ENCODE results near the gene KLC1.
"Not testable (repeated sequence)": the region's sequence is repeated elsewhere in the genome, so short reads cannot be mapped to it uniquely, and the experiment has no call there.

KLC1 gene

GRCh38 chr14:103606963-103607668 is 21.9 kb upstream of the KLC1 start:
- Histone ChIP-seq H3K9me2 (replicated peaks; ENCODE audit: insufficient read depth, low read length) (no peaks in the 10 kb centered on the region), H3K27ac (ENCODE audit: low read depth, low read length) (no peak overlapping the region), H3K4me3 (ENCODE audit: insufficient read depth, low read length, poor library complexity, severe bottlenecking) (no peak overlapping the region), H3K9me3 (ENCODE audit: insufficient read depth, low read length) (0 out of 2 replicates have a peak, but pooled peaks cover 3% of the 10 kb centered on the region), H3F3A (ENCODE audit: insufficient read depth) (no peaks in the 10 kb centered on the region), H3K27me3 (ENCODE audit: low read length) (no peaks in the 10 kb centered on the region), H4K20me1 (ENCODE audit: low read depth, low read length) (no peaks in the 10 kb centered on the region), H3K79me2 (ENCODE audit: insufficient read depth, low read length) (no peaks in the 10 kb centered on the region), H3K9ac (ENCODE audit: low read length) (no peak overlapping the region), H2AFZ (ENCODE audit: low read depth, low read length, severe bottlenecking) (no peak overlapping the region), H3K36me3 (ENCODE audit: low read length) (no peaks in the 10 kb centered on the region), H3K4me2 (ENCODE audit: low read depth, low read length, poor library complexity, severe bottlenecking) (peak overlapping the region; percentile 7)
- TF ChIP-seq EZH2phosphoT487 (conservative IDR thresholded peaks at IDR 0.05; ENCODE audit: low read length) = no peak
- no peak for TF ChIP-seq CTCF (IDR thresholded peaks at IDR 0.05; ENCODE audit: insufficient read depth, low read length, poor library complexity, severe bottlenecking)

GRCh38 chr14:103607822-103608221 is 21.2 kb upstream of the KLC1 start:
- TF ChIP-seq CTCF (IDR thresholded peaks at IDR 0.05; ENCODE audit: insufficient read depth, low read length, poor library complexity, severe bottlenecking) (no peak), EZH2phosphoT487 (conservative IDR thresholded peaks at IDR 0.05; ENCODE audit: low read length) (no peak)
- Histone ChIP-seq H3K9ac (ENCODE audit: low read length) (no peak overlapping the region), H3K9me2 (replicated peaks; ENCODE audit: insufficient read depth, low read length) (no peaks in the 10 kb centered on the region), H3K36me3 (ENCODE audit: low read length) (no peaks in the 10 kb centered on the region), H3K4me3 (ENCODE audit: insufficient read depth, low read length, poor library complexity, severe bottlenecking) (no peak overlapping the region), H3K9me3 (ENCODE audit: insufficient read depth, low read length) (0 out of 2 replicates have a peak, but pooled peaks cover 3% of the 10 kb centered on the region), H3F3A (ENCODE audit: insufficient read depth) (no peaks in the 10 kb centered on the region), H4K20me1 (ENCODE audit: low read depth, low read length) (no peaks in the 10 kb centered on the region), H2AFZ (ENCODE audit: low read depth, low read length, severe bottlenecking) (no peak overlapping the region), H3K4me2 (ENCODE audit: low read depth, low read length, poor library complexity, severe bottlenecking) (no peak overlapping the region), H3K27ac (ENCODE audit: low read depth, low read length) (no peak overlapping the region), H3K27me3 (ENCODE audit: low read length) (no peaks in the 10 kb centered on the region), H3K79me2 (ENCODE audit: insufficient read depth, low read length) (no peaks in the 10 kb centered on the region)

- not testable (repeated sequence) for H3K36me3 ChIP-seq (ENCODE audit: low read length); H3K79me2 ChIP-seq (ENCODE audit: insufficient read depth, low read length); H3K9me3 ChIP-seq (ENCODE audit: insufficient read depth, low read length); H2AFZ ChIP-seq (ENCODE audit: low read depth, low read length, severe bottlenecking); H4K20me1 ChIP-seq (ENCODE audit: low read depth, low read length); H3K4me2 ChIP-seq (ENCODE audit: low read depth, low read length, poor library complexity, severe bottlenecking); H3K9me2 ChIP-seq (replicated peaks; ENCODE audit: insufficient read depth, low read length); H3K4me3 ChIP-seq (ENCODE audit: insufficient read depth, low read length, poor library complexity, severe bottlenecking); H3K27me3 ChIP-seq (ENCODE audit: low read length); H3K27ac ChIP-seq (ENCODE audit: low read depth, low read length); H3K9ac ChIP-seq (ENCODE audit: low read length); H3F3A ChIP-seq (ENCODE audit: insufficient read depth)
Observed at GRCh38 chr14:103609081-103609480, 19.9 kb upstream of the KLC1 start.

GRCh38 chr14:103611215-103611614 is 17.8 kb upstream of the KLC1 start:
- Histone ChIP-seq H3K9ac (ENCODE audit: low read length) (no peak overlapping the region), H3K9me3 (ENCODE audit: insufficient read depth, low read length) (0 out of 2 replicates have a peak, but pooled peaks cover 3% of the 10 kb centered on the region), H3K27ac (ENCODE audit: low read depth, low read length) (no peak overlapping the region), H4K20me1 (ENCODE audit: low read depth, low read length) (no peaks in the 10 kb centered on the region), H3K4me3 (ENCODE audit: insufficient read depth, low read length, poor library complexity, severe bottlenecking) (no peak overlapping the region), H3K79me2 (ENCODE audit: insufficient read depth, low read length) (no peaks in the 10 kb centered on the region), H3K9me2 (replicated peaks; ENCODE audit: insufficient read depth, low read length) (no peaks in the 10 kb centered on the region), H3K27me3 (ENCODE audit: low read length) (no peaks in the 10 kb centered on the region), H3K4me2 (ENCODE audit: low read depth, low read length, poor library complexity, severe bottlenecking) (no peak overlapping the region), H3K36me3 (ENCODE audit: low read length) (no peaks in the 10 kb centered on the region), H2AFZ (ENCODE audit: low read depth, low read length, severe bottlenecking) (no peak overlapping the region), H3F3A (ENCODE audit: insufficient read depth) (no peaks in the 10 kb centered on the region)
- TF ChIP-seq CTCF (IDR thresholded peaks at IDR 0.05; ENCODE audit: insufficient read depth, low read length, poor library complexity, severe bottlenecking) (no peak), EZH2phosphoT487 (conservative IDR thresholded peaks at IDR 0.05; ENCODE audit: low read length) (no peak)

Measured in SU-DHL-6 (cell line).